Spleen (tissue), 7 donors: ENCODE measurements around the gene ADAMTSL3.

Experiments used
- CTCF ChIP-seq, 11 experiments: fragments of 200-600 bp in 7 of 11; fragments of 450-650 bp in 4 of 11; sonication (generic) in 4 of 11; IDR thresholded peaks in 8 of 11; conservative IDR thresholded peaks in 3 of 11; 1 replicate in 7 of 11; 2 replicates in 4 of 11; pipeline versions ENCODE4 v1.4.0 to v1.8.0; 2016 to 2021; ENCODE audit warnings: antibody characterized with exemption in 11 of 11, inconsistent platforms in 4 of 11, mild to moderate bottlenecking in 1 of 11
- POLR2A ChIP-seq, 3 donors: fragments of 450-650 bp; IDR thresholded peaks; one replicate each; pipeline ENCODE4 v1.5.1; 2017; ENCODE audit warnings: antibody characterized with exemption in 3 of 3, mild to moderate bottlenecking in 1 of 3
- POLR2AphosphoS5 ChIP-seq, 3 donors: sonication (generic); formaldehyde crosslinking; IDR thresholded peaks; one replicate each; pipeline ENCODE4 v1.5.1; 2017; ENCODE audit warnings: antibody characterized with exemption in 3 of 3
- donor health status: DM: no; HTN: no; CAD: no; lungs with moderate emphysema.
- donor health status: DM: no; HTN: no; CAD: no.
- donor health status: DM: no; HTN: no; CAD: no.

- TF ChIP-seq CTCF (IDR thresholded peaks at IDR 0.05 in 8 of 11, conservative IDR thresholded peaks at IDR 0.05 in 3 of 11) (no peak), POLR2A (IDR thresholded peaks at IDR 0.05) (no peak), POLR2AphosphoS5 (IDR thresholded peaks at IDR 0.05) (no peak)
These were observed 243.1 kb downstream of the ADAMTSL3 start for GRCh38 chr15:83897037-83897436.
